ENCODE results near the gene PSENEN.

GRCh38 chr19:35759697-35760096 lies 14.2 kb downstream of the PSENEN start:
- TF ChIP-seq CTCF (IDR thresholded peaks at IDR 0.05; ENCODE audit: poor library complexity) (no peak), EZH2 (IDR thresholded peaks at IDR 0.05; ENCODE audit: borderline replicate concordance) (no peak)
